NCI-H446 treated with DMSO at 0.1 percent for 48 hours (cell line): Measurements from ENCODE around the gene C2orf92.
"Not testable (repeated sequence)": the region's sequence is repeated elsewhere in the genome, so short reads cannot be mapped to it uniquely, and the experiment has no call there.

Experiments
- DNase-seq: peaks from one replicate; lab custom pipeline; 2025; lab: John Stamatoyannopoulos, UW

The C2orf92 gene

GRCh38 chr2:97660044-97660774 lies 9.3 kb upstream of the C2orf92 start:
- DNase-seq: no peak

DNA sequence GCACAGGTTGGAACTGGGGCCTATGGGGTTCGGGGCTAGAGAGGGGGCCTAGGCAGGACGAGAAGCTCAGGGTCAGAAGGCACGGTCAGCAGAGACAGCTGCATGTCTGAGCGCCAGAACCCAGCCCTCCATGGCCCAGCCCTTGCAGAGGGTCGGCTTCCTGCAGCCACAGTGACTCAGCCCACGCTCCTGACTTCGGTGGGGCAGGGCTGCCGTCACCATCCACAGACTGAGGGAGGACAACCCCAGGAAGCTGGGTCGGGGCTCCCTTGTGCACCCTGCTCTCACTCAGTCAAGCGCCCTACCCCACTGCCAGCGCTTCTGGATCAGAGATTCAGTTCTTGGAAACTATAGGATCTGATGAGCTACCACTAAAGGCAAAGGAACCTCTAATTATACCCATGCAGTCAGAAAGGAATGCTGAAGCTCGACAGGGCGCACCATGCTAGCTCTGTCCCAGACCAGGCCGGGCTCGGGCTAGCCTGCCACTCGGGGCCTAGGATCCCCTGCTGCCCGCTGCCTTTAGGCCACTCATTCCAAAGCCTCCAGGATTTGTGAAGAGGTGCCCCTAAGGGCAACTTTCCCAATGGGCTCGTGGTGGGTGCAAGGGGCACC lies 8.6 kb upstream of the C2orf92 start:
- DNase-seq: no peak

DNA sequence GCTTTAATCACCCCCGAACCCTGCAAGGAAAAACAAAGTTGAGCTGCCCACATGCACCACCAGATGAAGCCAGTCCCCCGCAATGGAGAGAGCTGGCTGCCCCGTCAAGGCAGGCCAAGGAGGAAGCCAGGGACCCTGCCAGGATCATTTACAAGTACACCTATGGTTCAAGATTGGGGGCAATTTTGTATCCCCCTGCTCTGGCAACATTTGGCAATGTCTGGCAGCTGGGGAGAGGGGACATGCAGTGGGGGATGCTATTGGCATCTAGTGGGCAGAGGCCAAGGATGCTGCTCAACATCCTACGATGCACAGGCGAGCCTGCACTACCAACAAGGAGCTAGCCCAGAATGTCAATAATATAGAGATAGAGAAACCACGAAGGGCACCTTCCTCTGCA lies 7.6 kb upstream of the C2orf92 start:
- DNase-seq: no peak

DNA sequence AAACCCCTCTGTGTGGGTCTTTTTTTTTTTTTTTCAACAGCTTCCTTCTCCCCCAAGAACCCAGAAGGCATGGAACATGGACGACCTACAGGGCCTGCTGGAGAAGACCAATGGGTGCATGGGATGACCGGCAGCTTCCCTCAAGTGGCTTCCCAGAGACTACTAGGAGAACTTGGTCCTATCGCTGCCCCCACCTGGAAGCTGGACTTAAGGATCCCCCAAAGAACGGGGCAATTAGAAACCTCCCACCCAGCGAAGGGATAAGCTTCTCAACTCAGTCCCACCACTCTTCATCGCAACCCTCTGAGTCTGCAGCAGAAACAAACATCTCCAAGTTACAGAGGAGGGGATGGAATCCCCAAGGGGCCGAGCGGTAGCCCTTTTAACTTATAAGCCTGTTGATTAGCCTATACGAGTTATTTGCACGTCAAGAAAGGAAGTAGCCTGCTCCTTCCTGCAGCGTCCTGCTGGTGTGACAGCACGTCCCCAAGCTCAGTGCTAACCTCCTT lies 7.1 kb upstream of the C2orf92 start:
- DNase-seq: no peak

DNA sequence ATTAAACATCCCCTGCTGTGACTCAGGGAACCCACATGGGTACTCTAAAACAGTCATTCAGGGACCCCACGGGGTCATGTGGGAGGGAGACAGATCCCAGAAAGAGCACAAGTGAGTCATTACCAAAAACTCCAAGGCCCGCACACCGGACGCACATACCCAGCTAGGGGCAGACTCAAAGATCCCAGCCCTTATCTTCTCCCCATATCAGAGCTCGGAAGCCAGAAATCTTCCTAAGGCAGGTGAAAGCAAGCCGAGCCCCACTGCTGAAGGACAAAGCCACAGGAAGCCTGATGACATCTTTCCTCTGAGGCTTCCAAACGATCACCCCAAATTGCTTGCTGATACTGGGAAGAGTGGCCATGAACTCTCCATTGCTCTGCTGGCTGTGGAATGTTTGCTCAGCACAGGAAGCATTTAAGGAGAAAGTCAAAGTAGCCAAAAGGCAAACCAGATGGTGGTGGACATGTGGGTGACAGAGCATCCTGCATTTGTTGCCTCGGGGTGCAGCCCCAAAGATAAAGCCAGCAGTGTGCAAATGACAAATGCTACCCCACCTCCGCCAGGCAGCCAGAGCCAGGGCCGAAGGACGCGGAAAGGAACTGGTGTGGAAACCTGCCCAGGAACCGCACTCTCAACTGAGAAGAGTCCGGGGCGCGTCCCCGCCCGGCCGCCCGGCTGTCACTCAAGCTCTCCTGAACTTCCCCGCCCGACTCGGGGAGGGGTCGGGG lies 6.5 kb upstream of the C2orf92 start:
- no peak for DNase-seq

DNA sequence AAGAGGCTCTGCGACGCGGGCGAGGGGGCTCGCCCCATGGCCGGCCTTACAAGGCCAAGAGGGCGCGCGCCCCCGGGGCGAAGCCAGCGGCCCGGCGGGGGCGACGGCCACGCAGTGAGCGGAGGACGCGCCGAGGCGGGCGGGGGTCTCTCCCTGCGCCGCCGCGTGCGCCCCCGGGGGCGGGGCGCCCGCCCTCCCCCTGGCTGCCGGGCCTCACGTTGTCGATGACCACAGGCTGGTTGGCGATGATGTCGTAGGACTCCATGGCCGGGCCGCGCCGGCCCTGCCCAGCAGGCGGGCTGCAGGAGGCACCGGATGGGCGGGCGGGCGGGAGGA lies 5.9 kb upstream of the C2orf92 start:
- DNase-seq: no peak

DNA sequence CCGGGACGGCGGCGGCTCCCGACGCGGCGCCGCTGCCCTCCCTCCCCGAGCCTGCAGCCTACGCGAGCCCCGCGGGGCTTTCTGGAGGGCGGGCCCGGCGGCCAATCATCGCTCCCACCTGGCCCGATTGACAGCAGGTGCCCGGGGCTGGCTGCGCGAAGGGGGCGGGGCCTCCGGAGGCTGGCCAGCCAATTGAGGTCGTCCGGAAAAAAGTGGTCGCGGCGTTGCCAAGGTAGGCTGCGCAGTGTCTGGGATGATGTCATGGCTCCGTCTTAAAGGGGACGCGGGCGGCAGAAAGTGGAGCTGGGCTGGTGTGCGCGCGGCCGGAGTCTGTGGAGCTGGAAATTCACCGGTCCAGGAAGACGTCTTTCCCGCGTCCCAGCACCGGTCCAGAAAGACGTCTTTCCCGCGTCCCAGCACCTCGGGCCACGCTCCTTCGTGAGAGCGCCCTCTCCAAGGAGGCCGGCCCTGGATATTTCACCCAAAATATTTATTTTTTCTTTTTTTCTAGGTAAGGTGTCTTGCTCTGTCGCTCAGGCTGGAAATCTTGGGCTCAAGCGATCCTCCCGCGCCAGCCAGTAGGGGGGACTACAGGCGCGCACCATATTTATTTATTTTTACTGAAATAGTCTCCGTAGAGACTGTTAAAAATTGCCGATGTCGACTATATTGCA lies 5.4 kb upstream of the C2orf92 start, which contains the start of gene ACTR1B:
Gene ACTR1B, minus strand, starts transcription at position 83 of the 674 bp plus-strand sequence. CDS start 154 bp downstream, outside the sequence.
- peak; percentile 98 for DNase-seq

GRCh38 chr2:97664636-97664970 lies 4.9 kb upstream of the C2orf92 start:
- no peak for DNase-seq

DNA sequence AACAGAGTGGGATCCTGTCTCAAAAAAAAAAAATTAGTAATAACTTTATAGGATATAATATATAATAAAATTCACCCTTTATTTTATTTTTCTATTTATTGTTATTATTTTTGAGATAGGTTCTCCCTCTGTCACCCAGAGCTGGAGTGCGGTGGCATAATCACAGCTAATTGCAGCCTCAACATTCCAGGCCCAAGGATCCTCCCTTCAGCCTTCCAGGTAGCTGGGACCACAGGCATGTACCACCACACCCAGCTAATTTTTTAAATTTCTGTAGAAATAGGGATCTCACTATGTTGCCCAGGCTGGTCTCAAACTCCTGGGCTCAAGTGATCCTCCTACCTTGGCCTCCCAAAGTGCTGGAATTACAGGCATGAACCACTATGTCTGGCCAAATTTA lies 958 bp downstream of the C2orf92 start:
- DNase-seq: no peak

DNA sequence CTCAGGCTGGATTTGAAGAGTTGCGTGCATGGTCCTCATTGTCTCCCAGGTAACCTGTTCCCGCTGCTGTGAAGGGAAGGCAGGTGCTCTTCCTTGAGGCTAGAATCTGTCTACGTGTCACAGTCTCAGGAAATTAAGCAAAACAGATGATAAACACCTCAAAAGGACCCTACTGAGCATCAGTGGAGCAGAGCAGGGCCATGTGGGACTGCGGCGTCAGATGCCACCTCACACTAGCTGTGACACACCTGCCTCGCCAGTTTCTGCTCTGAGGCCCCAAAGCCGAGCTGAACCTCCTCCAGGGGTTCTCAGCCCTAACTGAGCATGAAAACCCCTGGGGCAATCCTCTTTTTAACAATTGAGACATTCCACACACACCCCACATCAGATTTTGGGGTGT lies 2.0 kb downstream of the C2orf92 start:
- no peak for DNase-seq

GRCh38 chr2:97672606-97673140 lies 3.2 kb downstream of the C2orf92 start:
- not testable (repeated sequence) for DNase-seq

DNA sequence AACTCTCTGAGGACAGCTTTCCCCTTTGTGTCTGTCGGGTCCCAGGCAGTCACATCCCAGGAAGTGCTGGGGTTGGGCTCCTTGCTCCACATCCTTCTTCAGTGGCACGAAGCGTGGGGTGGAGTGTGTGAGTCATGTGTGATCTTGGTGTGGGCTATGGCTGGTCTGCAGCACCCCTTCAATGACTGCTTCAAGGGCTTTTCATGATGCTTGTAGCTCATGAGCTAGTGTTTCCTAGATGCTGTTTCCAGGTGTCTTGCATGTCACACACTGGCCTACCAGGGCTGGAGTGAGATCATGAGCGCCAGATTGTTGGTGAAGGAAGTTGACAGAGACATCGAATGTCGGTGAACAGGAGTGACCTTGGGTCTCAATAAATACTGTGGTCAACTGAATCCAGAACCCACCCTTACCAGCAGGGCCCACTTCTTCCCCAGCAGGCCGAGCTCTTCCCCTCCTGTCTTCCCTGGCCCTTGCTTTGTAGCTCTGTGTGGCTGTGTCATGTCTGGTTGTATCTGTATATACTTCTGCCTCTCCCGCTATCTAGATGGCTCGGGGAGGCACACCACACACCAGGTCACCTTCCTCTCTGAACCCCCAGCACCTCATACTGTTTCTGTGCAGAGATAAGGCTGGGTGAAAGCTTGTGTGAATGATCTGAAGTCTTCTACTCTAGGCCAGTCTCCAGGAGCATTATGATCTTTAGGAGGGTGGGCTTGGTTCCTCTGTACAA lies 3.8 kb downstream of the C2orf92 start:
- no peak for DNase-seq

DNA sequence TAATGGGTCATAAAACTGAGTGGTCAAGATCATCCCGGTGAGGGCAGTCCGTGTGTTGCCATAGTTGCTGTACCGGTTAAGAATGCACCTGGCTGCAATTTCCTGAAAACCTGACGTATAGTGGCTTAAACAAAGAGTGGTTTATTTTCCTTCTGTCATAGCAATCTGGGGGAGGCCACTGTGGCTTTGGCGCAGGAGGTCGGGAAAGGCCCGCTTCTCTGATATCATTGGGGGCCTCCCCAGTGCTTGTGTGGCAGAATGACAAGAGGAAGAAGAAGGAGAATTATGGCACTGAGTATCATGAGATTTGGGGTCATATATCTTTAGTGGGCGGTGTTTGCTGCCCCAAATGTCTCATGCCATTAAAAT lies 4.4 kb downstream of the C2orf92 start:
- no peak for DNase-seq

GRCh38 chr2:97675430-97676113 lies 6.1 kb downstream of the C2orf92 start:
- DNase-seq: no peak

DNA sequence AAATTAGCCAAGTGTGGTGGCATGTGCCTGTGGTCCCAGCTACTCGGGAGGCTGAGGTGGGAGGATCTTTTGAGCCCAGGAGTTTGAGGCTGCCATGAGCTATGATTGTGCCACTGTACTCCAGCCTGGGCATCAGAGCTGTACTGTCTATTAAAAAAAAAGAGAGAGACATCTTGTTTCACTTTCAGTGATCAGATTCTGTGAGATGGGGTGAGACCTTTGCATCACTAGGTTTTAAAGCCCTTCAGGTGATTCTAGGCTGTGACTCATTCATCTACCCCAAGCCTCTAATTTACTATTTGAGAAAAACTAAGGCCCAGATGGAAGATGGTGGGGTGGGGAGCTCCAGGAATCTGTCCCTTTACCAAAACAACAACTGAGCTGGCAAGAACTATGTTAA lies 7.1 kb downstream of the C2orf92 start:
- DNase-seq: no peak

DNA sequence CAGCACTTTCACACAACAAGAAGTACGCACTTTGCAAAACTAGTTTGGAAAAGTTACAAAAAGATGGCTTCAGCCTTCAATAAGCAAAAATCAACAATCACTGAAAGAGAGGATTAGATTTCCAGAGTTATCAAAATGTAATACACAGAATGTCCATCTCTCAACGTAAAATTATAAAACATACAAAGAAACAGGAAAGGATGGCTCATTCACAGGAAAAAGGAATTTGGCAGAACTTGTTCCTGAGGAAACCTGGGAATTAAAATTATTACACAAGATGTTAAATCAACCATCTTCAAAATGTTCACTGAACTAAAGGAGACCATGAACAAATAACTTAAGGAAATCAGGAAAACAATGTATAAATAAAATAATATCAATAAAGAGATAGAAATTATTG lies 8.0 kb downstream of the C2orf92 start:
- no peak for DNase-seq

DNA sequence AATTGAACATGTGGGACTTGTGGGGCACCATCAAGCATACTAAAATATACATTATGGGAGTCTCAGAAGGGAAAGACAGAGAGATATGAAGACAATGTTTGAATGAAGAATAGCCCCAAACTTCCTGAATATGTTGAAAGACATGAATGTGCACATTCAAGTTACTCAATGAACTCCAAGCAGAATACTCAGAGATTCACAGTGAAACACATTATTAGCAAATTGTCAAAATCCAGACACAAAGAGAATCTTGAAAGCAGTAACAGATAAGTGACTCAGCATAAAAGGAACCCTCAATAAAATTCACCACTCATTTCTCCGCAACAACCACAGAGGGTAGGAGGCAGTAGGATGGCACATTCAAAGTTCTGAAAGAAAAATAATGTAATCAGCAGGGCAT lies 8.8 kb downstream of the C2orf92 start:
- DNase-seq: no peak

DNA sequence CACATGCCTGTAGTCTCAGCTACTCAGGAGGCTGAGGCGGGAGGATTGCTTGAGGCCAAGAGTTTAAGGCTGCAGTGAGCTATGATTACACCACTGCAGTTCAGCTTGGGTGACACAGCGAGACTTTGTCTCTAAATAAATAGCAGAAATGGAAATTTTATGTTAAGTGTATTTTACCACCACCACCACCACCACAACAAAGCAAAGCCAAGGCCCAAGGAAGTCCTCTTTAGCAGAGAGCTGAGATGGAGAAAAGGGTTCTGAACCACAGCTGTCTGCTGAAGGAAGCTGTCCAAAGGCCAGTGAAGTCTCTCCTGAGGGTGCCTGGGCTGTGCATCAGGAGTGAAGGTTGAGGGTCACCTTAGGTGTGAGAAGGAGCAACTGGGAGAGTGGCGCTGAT lies 17.7 kb downstream of the C2orf92 start:
- not testable (repeated sequence) for DNase-seq

DNA sequence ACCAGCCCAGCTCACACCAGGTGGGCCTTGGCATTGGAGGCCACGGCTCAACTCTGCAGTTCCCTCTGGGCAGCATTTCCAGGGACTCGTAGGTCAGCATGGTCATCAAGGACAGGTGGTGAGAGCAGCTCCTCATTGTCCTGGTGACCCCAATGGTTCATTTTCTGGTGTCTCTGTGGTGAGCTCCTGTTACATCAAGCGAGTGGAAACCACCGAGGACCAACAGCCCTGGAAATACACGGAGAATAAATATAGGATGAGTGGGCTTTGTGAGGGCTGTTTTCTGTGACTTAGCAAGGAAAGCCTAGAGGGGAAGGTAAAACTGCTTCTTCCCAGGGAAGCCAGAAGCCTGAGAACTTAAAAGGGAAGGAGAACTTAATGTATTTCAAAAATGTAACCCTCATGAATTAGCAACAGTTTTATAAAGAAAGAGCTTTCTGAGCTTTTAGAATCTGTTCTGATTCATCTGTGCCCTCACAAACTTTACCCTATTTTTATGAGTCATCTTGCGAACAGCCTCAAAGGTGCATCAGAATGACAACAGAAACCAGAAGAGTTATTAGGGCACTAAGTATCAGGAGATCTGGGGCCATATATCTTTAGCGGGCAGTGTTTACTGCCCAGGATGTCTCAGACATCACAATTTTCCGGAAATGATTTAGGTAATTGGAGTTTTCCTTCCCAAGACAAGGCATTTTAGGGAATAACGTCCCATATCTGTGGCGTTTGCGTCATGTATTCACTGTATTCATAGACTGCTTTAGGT lies 18.7 kb downstream of the C2orf92 start:
- DNase-seq: no peak

DNA sequence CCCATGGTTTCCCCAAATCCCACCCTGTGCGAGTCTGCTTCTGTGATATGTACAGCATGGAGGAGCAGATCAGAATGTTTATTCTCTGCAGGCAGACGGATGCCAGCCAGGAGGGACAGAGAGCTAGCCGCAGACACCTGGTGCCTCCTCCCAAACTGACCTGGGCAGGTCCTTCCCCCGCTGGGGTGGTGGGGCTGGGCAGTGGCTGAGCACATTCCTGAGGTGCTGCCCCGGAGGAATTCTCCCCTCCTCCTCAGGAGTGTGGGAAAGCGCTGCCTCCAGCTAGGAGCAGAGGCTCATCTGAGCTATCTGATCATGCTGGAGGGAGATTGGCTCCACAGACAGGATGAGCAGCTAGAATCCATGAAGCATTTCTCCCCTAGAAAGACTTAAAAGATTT lies 21.7 kb downstream of the C2orf92 start:
- DNase-seq: no peak
